ENCODE measurements around the gene SOX18.

Gene SOX18

GRCh38 chr20:64036346-64037198 is 12.9 kb downstream of the SOX18 start:
- no peak for DNase-seq

- no peak for DNase-seq
Measured at GRCh38 chr20:64035933-64036345, 13.5 kb downstream of the SOX18 start, which contains the start of gene C20orf204. Gene C20orf204 (plus strand): TSS chr20:64036182. CDS start chr20:64036324, 142 bp downstream.

GRCh38 chr20:64035066-64035932 is 14.1 kb downstream of the SOX18 start:
- DNase-seq: no peak

DNA sequence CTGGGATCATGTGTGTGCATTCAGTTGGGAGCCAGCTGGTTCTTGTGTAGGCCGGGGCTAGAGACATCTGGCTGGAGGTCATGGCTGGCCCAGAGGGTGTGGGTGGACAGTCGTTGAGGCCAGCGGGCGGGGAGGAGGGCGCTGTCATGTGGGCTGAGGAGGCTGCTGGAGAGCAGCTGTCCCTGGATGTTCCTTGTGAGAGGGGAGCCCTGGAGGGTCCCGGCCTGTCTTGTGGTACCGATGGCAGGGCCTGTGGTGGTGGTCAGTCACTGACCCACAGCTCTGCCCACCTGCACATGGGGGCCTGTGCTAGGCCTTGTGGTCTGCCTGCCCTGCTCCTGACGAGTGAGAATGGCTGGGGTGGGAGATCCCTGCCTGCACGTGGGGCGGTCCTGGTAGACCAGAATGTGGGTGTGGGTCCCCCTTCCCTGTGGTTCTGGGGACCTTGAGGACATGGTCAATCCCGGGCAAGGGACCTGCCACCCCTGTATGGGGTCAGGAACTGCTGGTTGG is 15.4 kb downstream of the SOX18 start:
- DNase-seq: no peak

DNA sequence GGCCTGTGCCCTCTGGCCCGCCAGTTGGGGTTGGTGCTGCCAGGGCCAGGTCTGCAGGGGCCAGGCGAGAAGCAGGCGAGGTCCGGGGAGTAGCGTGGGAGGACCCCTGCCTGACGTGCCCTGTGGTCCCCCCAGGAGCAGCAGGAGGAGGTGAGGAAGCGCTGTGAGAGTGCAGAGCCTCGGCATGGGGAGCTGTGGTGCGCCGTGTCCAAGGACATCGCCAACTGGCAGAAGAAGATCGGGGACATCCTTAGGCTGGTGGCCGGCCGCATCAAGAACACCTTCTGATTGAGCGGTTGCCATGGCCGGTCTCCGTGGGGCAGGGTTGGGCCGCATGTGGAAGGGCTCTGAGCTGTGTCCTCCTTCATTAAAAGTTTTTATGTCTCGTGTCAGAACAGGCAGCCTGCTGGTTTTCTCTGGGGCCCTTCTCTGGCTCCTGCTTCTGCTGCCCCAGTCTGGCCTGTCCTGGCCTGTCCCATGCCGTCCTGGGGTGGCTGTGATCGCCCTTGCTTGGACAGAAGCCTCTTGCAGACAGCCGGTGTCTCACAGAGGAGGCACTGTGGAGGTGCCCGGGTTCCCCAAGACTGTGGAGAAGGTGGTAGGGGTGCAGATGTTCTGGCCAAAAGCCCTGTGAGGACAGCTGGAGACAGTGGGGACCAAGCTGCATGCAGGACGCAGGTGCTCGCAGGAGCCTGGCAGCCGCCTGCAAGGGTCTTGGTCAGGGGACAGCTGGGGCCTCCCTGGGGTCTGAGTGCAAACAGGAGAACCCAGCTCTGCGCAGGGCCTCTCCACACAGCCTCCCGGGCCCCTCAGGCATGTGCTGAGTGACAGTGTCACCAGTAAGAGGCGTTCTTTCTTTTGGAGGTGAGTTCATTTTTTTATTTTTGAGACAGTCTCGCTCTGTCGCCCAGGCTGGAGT is 16.5 kb downstream of the SOX18 start:
- no peak for DNase-seq

DNA sequence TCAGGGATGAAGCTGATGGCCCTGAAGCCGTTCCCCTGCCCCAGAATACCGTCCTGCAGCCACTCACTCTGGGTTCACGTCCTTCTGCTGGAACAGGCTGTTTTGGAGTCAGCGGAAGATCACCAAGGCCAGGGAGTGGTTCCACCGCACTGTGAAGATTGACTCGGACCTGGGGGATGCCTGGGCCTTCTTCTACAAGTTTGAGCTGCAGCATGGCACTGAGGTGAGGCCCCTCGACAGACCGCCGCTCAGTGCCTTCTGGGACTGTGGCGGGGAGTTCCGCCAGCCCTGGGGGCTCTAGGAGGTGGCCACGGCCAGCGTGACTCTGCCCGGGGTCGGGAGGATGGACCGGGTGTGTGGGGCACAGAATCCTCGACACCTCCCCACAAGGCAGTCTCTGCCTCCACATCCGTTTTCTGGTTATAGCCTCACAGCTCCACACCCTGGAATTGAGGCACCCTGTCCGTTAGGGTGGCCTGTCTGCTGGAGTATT is 17.6 kb downstream of the SOX18 start:
- DNase-seq: no peak

DNA sequence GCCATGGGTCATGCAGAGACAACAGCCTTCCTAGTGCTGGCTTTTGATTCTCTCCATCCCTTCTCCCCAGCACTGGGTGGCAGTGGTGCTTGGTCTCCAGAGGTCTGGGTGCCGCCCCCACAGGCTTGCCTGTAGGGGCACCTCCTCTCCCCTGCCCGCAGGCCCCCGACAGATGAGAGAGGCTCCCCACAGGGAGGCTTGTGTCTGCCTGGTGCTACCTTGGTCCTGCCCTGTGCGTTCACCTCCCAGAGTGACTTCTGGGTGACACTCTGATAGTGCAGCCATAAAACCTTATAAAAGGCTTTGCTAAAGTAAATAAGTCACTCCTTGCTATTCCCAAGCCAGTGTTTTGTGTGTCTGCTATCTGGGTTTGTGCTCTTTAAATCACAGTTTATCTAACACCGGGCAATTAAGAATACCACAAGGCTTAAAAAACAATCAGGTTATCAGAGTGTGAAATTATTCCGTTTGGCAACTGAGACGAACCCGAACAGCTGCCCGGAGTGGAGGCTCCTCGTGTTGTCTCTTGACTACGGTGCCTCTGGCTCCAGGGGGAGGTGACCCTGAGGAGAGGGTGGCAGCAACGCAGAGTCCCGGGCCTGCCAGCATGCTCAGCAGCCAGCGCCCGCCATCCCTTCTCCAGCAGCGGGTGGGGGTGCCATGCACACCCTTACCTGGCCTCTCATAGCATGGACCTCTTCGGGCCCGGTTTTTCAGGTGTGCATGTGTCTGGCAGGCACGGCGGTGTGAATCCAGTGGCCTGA is 18.9 kb downstream of the SOX18 start:
- no peak for DNase-seq

DNA sequence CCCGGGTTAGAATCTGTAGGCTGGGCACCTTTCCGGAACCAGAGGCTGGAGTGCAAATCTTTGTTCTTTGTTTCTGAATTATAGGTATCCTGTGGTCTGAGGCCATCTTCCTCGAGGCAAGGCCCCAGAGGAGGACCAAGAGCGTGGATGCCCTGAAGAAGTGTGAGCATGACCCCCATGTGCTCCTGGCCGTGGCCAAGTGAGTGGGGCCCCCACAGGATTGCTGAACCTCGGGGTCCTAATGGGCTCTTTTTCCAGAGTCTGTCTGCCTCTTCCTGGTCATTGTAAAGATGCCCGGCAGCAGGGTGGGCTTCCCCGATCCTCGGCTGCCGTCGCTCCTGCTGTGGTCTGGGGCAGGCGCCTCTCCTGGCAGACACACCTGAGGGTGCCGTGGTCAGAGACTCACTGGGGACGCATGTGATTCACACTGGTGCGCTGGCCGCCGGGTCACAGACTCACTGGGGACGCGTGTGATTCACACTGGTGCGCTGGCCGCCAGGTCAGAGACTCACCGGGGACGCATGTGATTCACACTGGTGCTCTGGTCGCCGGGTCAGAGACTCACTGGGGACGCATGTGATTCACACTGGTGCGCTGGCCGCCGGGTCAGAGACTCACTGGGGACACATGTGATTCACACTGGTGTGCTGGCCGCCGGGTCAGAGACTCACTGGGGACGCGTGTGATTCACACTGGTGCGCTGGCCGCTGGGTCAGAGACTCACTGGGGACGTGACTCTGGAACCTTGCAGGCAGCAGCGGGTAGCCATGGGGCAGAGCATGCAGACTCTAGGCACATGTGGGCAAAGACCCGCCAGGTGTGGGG is 19.9 kb downstream of the SOX18 start:
- no peak for DNase-seq

DNA sequence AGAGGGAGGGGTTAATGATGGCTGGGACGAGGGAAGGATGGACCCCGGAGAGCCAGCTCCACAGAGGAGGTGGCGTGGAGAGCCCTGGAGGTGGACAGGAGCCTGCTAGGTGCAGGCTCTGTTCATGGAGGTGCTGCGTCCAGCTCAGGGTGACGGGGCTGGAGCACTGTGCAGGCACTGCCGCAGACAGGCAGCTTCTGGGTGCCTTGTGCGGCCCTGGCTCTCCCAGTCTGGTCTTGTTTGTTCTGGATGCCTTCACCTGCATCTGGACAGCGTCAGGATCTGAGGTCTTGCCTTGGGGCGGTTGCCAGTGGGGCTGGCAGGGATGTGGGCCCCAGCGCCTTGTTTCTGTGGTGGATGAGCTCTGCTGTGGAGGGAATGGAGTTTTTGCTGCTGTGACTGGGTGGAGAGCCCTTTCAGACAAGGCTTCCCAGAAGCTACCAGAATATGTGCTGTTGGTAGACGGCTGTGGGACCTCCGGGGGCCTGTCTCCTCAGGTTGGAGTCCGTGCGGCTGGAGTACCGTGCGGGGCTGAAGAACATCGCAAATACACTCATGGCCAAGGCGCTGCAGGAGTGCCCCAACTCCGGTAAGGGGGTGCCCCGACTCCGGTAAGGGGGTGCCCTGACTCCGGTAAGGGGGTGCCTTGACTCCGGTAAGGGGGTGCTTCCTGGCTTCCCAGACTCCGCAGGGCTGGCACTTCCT is 21.3 kb downstream of the SOX18 start:
- no peak for DNase-seq

DNA sequence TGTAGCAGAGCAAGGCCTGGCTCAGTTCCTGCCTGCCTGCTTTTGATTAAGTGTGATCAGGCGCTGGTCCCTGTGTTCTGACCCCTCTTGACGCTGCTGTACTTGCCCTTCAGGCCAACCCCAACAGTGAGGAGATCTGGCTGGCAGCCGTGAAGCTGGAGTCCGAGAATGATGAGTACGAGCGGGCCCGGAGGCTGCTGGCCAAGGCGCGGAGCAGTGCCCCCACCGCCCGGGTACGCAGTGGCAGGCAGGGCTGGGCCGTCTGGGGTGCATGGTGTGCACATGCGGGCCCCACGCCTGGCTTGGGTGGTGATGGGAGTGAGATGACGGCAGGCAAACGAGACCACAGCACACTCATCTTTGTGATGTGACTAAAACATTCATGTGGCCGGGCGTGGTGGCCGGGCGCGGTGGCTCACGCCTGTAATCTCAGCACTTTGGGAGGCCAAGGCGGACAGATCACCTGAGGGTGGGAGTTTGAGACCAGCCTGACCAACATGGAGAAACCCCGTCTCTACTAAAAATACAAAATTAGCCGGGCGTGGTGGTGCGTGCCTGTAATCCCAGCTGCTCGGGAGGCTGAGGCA is 23.5 kb downstream of the SOX18 start:
- no peak for DNase-seq

GRCh38 chr20:64025101-64025825 is 24.2 kb downstream of the SOX18 start:
- DNase-seq: no peak

- no peak for DNase-seq
Measured at GRCh38 chr20:64024141-64024990, 25.1 kb downstream of the SOX18 start.

DNA sequence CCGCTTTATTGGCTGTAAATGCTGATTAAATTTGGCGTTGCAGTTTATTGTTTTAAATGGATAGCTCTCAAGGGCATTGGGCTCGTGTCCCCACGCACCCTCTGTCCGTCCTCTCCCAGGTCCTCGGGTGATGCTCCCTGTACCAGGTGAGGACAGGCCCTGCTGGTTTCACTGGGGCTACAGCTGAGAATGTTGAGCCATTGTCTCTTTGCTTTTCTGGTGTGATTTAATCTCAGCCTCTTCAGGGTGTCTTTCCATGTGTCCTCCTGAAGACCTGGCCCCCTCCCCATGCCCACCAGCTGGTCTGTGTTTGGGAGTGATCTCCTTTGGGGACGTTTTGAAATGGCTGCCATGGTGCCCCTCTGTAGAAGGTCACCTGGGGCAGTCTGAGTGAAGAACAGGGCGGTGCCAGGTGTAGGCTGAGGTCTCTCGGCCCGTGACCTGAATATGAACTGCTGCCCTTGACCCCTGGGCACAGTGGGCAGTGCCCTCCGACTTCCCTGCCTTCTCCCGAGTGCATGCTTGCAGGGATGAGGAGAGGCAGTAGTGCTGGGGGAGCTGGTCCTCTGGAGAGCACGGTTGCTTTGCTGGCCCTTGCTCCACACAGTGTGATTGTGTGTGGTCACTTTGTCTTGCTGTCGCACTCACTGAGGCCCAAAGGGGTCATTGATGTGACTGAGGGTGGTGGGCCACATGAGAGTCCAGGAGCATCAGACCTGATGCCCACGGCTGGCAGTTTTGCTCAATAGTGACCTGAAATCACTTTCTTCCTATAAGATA is 25.9 kb downstream of the SOX18 start:
- no peak for DNase-seq

GRCh38 chr20:64022671-64023360 is 26.6 kb downstream of the SOX18 start:
- DNase-seq: no peak

GRCh38 chr20:64021124-64021975 is 28.1 kb downstream of the SOX18 start:
- DNase-seq: no peak

Data from NCI-H187 treated with DMSO at 0.1 percent for 48 hours (cell line).